ENCODE results near the gene GORASP1.
"Not testable (repeated sequence)": the region's sequence is repeated elsewhere in the genome, so short reads cannot be mapped to it uniquely, and the experiment has no call there.

GORASP1 gene

GRCh38 chr3:39062180-39062579 lies 45.2 kb downstream of the GORASP1 start:
- DNase-seq = no peak

GRCh38 chr3:39061228-39061627 lies 46.2 kb downstream of the GORASP1 start:
- not testable (repeated sequence) for DNase-seq

- no peak for DNase-seq
Observed at GRCh38 chr3:39056151-39056550, 51.3 kb downstream of the GORASP1 start.

- DNase-seq = no peak
Observed at GRCh38 chr3:39053696-39054095, 53.7 kb downstream of the GORASP1 start.

GRCh38 chr3:39052583-39052982 lies 54.8 kb downstream of the GORASP1 start:
- no peak for DNase-seq

GRCh38 chr3:39051649-39052561 lies 55.5 kb downstream of the GORASP1 start, which contains the start of the genes SCN11A and WDR48:
TSS of gene SCN11A (minus strand) at chr3:39051944. CDS start at chr3:38950362, 101,582 bp downstream.
TSS of gene WDR48 (plus strand) at chr3:39052016. CDS start at chr3:39052026, 10 bp downstream.
- peak; percentile 61 for DNase-seq

GRCh38 chr3:39050029-39050428 lies 57.4 kb downstream of the GORASP1 start:
- no peak for DNase-seq
